ENCODE measurements around the gene TDRKH.
"Not testable (repeated sequence)": the region's sequence is repeated elsewhere in the genome, so short reads cannot be mapped to it uniquely, and the experiment has no call there.

Gene TDRKH

GRCh38 chr1:151739590-151740355 lies 50.5 kb downstream of the TDRKH start:
- DNase-seq (ENCODE audit: low read depth), result no peak
- TF ChIP-seq CTCF (conservative IDR thresholded peaks at IDR 0.05; ENCODE audit: low read length), result no peak
- H3K4me3 ChIP-seq (ENCODE audit: low read length), result no peak overlapping the region

GRCh38 chr1:151737479-151737878 lies 52.8 kb downstream of the TDRKH start:
- no peak overlapping the region for H3K4me3 ChIP-seq (ENCODE audit: low read length)
- TF ChIP-seq CTCF (conservative IDR thresholded peaks at IDR 0.05; ENCODE audit: low read length), result no peak
- DNase-seq (ENCODE audit: low read depth), result no peak

- no peak for TF ChIP-seq CTCF (conservative IDR thresholded peaks at IDR 0.05; ENCODE audit: low read length)
- DNase-seq (ENCODE audit: low read depth), result no peak
- no peak overlapping the region for H3K4me3 ChIP-seq (ENCODE audit: low read length)
Observed at GRCh38 chr1:151737026-151737425, 53.3 kb downstream of the TDRKH start.

GRCh38 chr1:151733995-151734394 lies 56.3 kb downstream of the TDRKH start:
- not testable (repeated sequence) for H3K4me3 ChIP-seq (ENCODE audit: low read length); DNase-seq (ENCODE audit: low read depth)

- no peak for DNase-seq (ENCODE audit: low read depth)
- no peak for TF ChIP-seq CTCF (conservative IDR thresholded peaks at IDR 0.05; ENCODE audit: low read length)
Observed at GRCh38 chr1:151733126-151733525, 57.2 kb downstream of the TDRKH start.

GRCh38 chr1:151729966-151730291 lies 60.4 kb downstream of the TDRKH start:
- TF ChIP-seq CTCF (conservative IDR thresholded peaks at IDR 0.05; ENCODE audit: low read length), result no peak
- no peak overlapping the region for H3K4me3 ChIP-seq (ENCODE audit: low read length)
- no peak for DNase-seq (ENCODE audit: low read depth)

More at GRCh38 chr1:151733126-151733525, 57.2 kb downstream of the TDRKH start:
- no peak overlapping the region for H3K4me3 ChIP-seq (ENCODE audit: low read length)

- H3K4me3 ChIP-seq (ENCODE audit: low read length), result no peak overlapping the region
- no peak for DNase-seq (ENCODE audit: low read depth)
- no peak for TF ChIP-seq CTCF (conservative IDR thresholded peaks at IDR 0.05; ENCODE audit: low read length)
Observed at GRCh38 chr1:151729157-151729965, 60.9 kb downstream of the TDRKH start.
